Activated T-cell treated with anti-CD3 and anti-CD28 coated beads, Interleukin-2, amount 50 U/mL, for 4 hours (primary cell): ENCODE data around the gene CEACAM5. TPM values are rescaled to one million over a fixed set of nuclear protein-coding genes. Genes with fewer than 3 reads are reported as not detected.
"Not testable (repeated sequence)": the region's sequence is repeated elsewhere in the genome, so short reads cannot be mapped to it uniquely, and the experiment has no call there.

Experiments
- ATAC-seq, 2 donors: fragments of 200-7000 bp; cut with Tn5 transposase; one replicate each; pipeline ENCODE4 v1.10.0; 2021
- DNase-seq: peaks from one replicate; pipeline ENCODE4 v3.0.0-alpha.2; 2020
- H3K27me3 Mint-ChIP-seq: one replicate; pipeline ENCODE4 v1.8.0; 2021; ENCODE audit warnings: low read depth, mixed read lengths
- H3K36me3 Mint-ChIP-seq: one replicate; pipeline ENCODE4 v1.8.0; 2022; ENCODE audit warnings: mixed read lengths; ENCODE audit not compliant: insufficient read depth
- H3K4me1 Mint-ChIP-seq: one replicate; pipeline ENCODE4 v1.8.0; 2021; ENCODE audit warnings: low read depth, mixed read lengths
- H3K4me3 Mint-ChIP-seq: one replicate; pipeline ENCODE4 v1.8.0; 2021; ENCODE audit warnings: mild to moderate bottlenecking, moderate library complexity, mixed read lengths
- H3K9me3 Mint-ChIP-seq: one replicate; pipeline ENCODE4 v1.8.0; 2021; ENCODE audit warnings: mixed read lengths
- total RNA-seq, 3 donors: library from RNA; stranded (reverse); gene quantifications; one replicate each; pipeline ENCODE4 v1.2.1, GENCODE V29; 2021

CEACAM5 gene
- total RNA-seq, 3 donors from 2014 or later = 0.30 to 0.46 (median 0.37) TPM

- H3K4me3 Mint-ChIP-seq = no peak overlapping the region
- peaks cover 46% of the 10 kb centered on the region for H3K27me3 Mint-ChIP-seq
- H3K9me3 Mint-ChIP-seq = no peaks in the 10 kb centered on the region
- DNase-seq (no peak), ATAC-seq (no peak)
- H3K36me3 Mint-ChIP-seq = no peaks in the 10 kb centered on the region
- peaks cover 19% of the 10 kb centered on the region for H3K4me1 Mint-ChIP-seq
These were observed 32.8 kb downstream of the CEACAM5 start for GRCh38 chr19:41741244-41741554.

- Mint-ChIP-seq H3K4me1 (peaks cover 19% of the 10 kb centered on the region), H3K36me3 (no peaks in the 10 kb centered on the region), H3K4me3 (no peak overlapping the region), H3K9me3 (no peaks in the 10 kb centered on the region), H3K27me3 (peaks cover 69% of the 10 kb centered on the region)
- ATAC-seq (no peak), DNase-seq (no peak)
These were observed 36.4 kb downstream of the CEACAM5 start for GRCh38 chr19:41744850-41745249.

- H3K27me3 Mint-ChIP-seq = peaks cover 69% of the 10 kb centered on the region
- no peak for ATAC-seq
- peaks cover 10% of the 10 kb centered on the region for H3K4me1 Mint-ChIP-seq
- no peaks in the 10 kb centered on the region for H3K9me3 Mint-ChIP-seq
- no peak for DNase-seq
- no peaks in the 10 kb centered on the region for H3K36me3 Mint-ChIP-seq
- no peak overlapping the region for H3K4me3 Mint-ChIP-seq
These were observed 37.3 kb downstream of the CEACAM5 start for GRCh38 chr19:41745756-41746155.

DNA sequence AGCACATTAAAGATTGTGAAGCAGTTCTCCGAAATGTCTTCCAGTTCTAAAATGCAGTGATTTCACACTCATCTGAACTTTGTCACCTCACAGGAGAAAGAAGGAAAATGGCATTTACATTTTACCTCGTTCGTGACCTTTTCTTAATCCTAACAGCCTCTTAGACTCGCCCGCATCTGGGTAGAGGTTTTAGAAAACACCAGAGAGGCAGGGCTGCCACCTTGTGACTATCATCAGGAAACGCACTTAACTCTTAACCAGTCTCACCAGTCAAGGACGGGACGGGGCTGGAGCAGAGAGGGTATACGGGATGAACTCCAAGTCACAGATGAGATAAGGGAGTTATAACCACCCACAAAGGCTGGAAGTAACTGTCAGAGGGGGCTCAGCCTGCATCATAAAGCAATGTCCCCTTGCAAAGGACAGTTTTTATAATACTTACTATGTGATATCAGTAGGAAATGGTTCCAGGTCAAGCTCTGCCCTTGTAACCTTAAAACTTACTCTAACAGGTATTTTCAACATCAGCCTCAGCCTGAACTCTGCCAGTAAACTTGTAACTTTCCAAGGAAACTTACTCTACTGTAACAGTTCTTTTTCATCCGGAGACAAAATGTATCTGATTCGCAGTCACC lies 38.3 kb downstream of the CEACAM5 start:
- H3K36me3 Mint-ChIP-seq = no peaks in the 10 kb centered on the region

DNA sequence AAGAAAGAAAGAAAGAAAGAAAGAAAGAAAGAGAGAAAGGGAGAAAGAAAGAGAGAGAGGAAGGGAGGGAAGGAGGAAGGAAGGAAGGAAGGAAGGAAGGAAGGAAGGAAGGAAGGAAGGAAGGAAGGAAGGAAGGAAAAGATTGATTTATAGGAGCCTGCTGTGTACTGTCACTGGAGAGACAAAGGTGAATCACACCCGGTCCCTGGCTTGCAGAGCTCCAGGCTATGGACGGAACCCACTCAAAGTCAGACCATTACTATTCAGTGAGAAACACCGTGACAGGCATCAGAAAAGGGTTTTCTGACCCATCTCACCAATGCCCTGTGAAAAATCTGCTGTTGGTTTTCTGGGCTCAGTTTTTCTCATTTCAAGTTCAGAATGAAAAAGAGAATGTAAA lies 39.6 kb downstream of the CEACAM5 start:
- Mint-ChIP-seq H3K27me3 (peaks cover 75% of the 10 kb centered on the region), H3K36me3 (no peaks in the 10 kb centered on the region), H3K4me1 (peaks cover 1% of the 10 kb centered on the region), H3K4me3 (no peak overlapping the region), H3K9me3 (no peaks in the 10 kb centered on the region)
- no peak for DNase-seq
- ATAC-seq = no peak

More for the DNA sequence above, 38.3 kb downstream of the CEACAM5 start:
- Mint-ChIP-seq H3K4me3 (no peak overlapping the region), H3K4me1 (peaks cover 1% of the 10 kb centered on the region), H3K27me3 (peaks cover 68% of the 10 kb centered on the region), H3K9me3 (no peaks in the 10 kb centered on the region)
- ATAC-seq (peak; percentile 80 to 98), DNase-seq (peak; percentile 39)

GRCh38 chr19:41750248-41751134 lies 42.1 kb downstream of the CEACAM5 start:
- not testable (repeated sequence) for DNase-seq, H3K4me1 Mint-ChIP-seq, ATAC-seq, H3K36me3 Mint-ChIP-seq, H3K4me3 Mint-ChIP-seq, H3K9me3 Mint-ChIP-seq
- peaks cover 66% of the 10 kb centered on the region for H3K27me3 Mint-ChIP-seq

DNA sequence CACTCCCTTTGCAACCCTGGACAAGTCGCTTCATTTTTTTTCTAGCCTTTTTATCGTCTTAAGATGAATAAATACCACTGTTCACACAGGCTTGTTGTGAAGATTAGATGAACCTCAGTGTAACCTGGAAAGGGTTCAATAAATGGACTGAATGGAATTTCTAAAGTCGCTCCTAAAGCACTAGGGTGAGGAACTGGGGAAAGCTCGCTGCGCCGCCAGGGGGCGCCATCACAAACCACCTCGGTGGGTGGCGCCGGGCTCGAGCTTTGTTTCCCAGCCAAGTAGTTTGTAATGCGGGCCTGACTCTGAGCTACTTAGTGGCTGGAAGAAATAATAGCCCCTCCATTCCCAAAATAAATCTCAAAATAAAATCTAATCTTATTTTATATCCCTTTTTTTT lies 44.7 kb downstream of the CEACAM5 start:
- DNase-seq (peak; percentile 83), ATAC-seq (peak; percentile 60 to 66)
- Mint-ChIP-seq H3K4me1 (peaks cover 3% of the 10 kb centered on the region), H3K27me3 (peaks cover 48% of the 10 kb centered on the region), H3K9me3 (no peaks in the 10 kb centered on the region), H3K36me3 (no peaks in the 10 kb centered on the region), H3K4me3 (no peak overlapping the region)

- Mint-ChIP-seq H3K9me3 (no peaks in the 10 kb centered on the region), H3K4me3 (no peak overlapping the region), H3K4me1 (peaks cover 3% of the 10 kb centered on the region), H3K27me3 (peaks cover 46% of the 10 kb centered on the region), H3K36me3 (no peaks in the 10 kb centered on the region)
- peak; percentile 71 for DNase-seq
- peak; percentile 88 to 91 for ATAC-seq
These were observed 45.6 kb downstream of the CEACAM5 start for GRCh38 chr19:41753936-41754529.

DNA sequence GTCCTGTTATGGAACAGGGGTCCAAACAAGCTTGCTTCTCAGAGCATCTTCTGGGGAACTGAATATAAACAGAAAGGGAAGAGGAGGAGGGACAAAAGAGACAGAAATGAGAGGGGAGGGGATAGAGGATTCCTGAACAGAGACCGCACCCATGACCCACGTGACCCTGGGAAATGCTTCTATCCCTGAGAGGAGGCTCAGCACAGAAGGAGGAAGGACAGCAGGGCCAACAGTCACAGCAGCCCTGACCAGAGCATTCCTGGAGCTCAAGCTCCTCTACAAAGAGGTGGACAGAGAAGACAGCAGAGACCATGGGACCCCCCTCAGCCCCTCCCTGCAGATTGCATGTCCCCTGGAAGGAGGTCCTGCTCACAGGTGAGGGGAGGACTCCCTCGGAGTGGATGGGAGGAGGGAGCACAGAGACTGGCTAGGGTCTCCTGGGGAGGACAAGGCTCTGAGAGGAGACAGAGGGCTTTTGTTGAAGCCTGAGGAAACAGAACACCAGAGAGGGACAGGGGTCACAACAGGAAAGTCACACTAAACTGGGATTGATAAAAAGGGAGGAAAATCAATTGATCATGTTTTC lies 47.0 kb downstream of the CEACAM5 start, which contains the start of gene CEACAM6:
TSS of gene CEACAM6 (plus strand) at position 203 of the 586 bp plus-strand sequence. CDS start at position 312, 109 bp downstream.
- H3K36me3 Mint-ChIP-seq = no peaks in the 10 kb centered on the region
- H3K4me1 Mint-ChIP-seq = peaks cover 3% of the 10 kb centered on the region
- no peak within 1 kb of the TSS for H3K4me3 Mint-ChIP-seq
- no peak for DNase-seq
- H3K27me3 Mint-ChIP-seq = peaks cover 49% of the 10 kb centered on the region
- H3K9me3 Mint-ChIP-seq = no peaks in the 10 kb centered on the region
- ATAC-seq = no peak

DNA sequence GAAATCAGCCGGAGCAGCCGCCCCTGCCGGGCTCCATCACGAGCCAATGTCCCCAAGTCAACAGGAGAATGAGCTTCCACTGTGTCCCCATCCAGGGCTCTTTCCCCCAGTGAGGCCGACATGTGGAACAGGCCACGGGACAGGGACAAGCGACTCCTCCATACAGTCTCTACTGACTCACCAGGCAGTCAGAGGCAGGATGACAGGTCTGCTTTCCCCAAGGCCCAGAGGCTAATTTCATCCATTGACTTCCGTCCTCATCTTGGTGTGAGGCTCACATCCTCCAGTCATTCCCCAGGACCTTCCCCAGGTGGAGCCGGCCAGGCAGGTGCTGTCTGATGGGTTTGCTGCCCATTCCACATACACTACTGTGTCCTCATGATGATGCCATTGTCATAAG lies 50.4 kb downstream of the CEACAM5 start:
- peaks cover 56% of the 10 kb centered on the region for H3K27me3 Mint-ChIP-seq
- peaks cover under 1% of the 10 kb centered on the region for H3K4me1 Mint-ChIP-seq
- H3K36me3 Mint-ChIP-seq = no peaks in the 10 kb centered on the region
- DNase-seq (no peak), ATAC-seq (no peak)
- H3K4me3 Mint-ChIP-seq = no peak overlapping the region
- H3K9me3 Mint-ChIP-seq = no peaks in the 10 kb centered on the region

DNA sequence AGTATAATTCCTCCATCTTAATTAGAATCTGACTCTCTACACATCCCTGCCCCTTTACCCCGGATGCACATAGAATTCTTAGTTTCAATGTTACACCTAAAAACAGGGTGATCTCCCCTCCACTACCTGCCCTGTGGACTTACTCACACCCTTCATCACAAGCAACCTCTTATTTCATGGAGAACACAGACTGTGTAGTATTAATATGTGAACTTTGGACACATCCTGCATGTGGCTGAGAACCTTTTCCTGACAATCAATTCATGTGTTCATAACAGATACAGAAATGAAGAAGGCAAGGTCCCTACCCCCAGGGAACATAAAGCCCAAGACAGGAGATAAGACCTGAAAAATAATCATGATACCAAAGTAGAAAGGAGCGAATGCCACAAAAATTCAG lies 58.7 kb downstream of the CEACAM5 start:
- no peaks in the 10 kb centered on the region for H3K9me3 Mint-ChIP-seq
- peaks cover 56% of the 10 kb centered on the region for H3K27me3 Mint-ChIP-seq
- peaks cover 4% of the 10 kb centered on the region for H3K4me1 Mint-ChIP-seq
- ATAC-seq = no peak
- H3K4me3 Mint-ChIP-seq = no peak overlapping the region
- no peaks in the 10 kb centered on the region for H3K36me3 Mint-ChIP-seq
- no peak for DNase-seq

GRCh38 chr19:41768105-41768504 lies 59.7 kb downstream of the CEACAM5 start:
- Mint-ChIP-seq H3K27me3 (peaks cover 55% of the 10 kb centered on the region), H3K4me1 (peaks cover 13% of the 10 kb centered on the region)
- not testable (repeated sequence) for H3K36me3 Mint-ChIP-seq, H3K4me3 Mint-ChIP-seq, DNase-seq, H3K9me3 Mint-ChIP-seq, ATAC-seq

GRCh38 chr19:41769608-41770007 lies 61.2 kb downstream of the CEACAM5 start:
- Mint-ChIP-seq H3K4me3 (no peak overlapping the region), H3K9me3 (no peaks in the 10 kb centered on the region), H3K4me1 (peaks cover 28% of the 10 kb centered on the region), H3K36me3 (no peaks in the 10 kb centered on the region), H3K27me3 (peaks cover 59% of the 10 kb centered on the region)
- DNase-seq = no peak
- ATAC-seq = no peak

- peaks cover 63% of the 10 kb centered on the region for H3K27me3 Mint-ChIP-seq
These were observed 63.0 kb downstream of the CEACAM5 start for GRCh38 chr19:41771410-41771809.

More at GRCh38 chr19:41771410-41771809, 63.0 kb downstream of the CEACAM5 start:
- H3K9me3 Mint-ChIP-seq = no peaks in the 10 kb centered on the region
- no peaks in the 10 kb centered on the region for H3K36me3 Mint-ChIP-seq
- H3K4me3 Mint-ChIP-seq = no peak overlapping the region
- peak in 1 of 2 donors; percentile 24 for ATAC-seq
- no peak for DNase-seq
- H3K4me1 Mint-ChIP-seq = peaks cover 38% of the 10 kb centered on the region
